ENCODE data around the gene RETREG2. TPM values are rescaled to one million over a fixed set of nuclear protein-coding genes. Genes with fewer than 3 reads are reported as not detected.

Gene RETREG2
- total RNA-seq, 1 experiment from 2014 or later = 63.7 TPM

- RAD21 ChIA-PET (ENCODE audit: low non-redundant PET in 1 of 2, low total read pairs in 2 of 2, uncharacterized antibody in 2 of 2, unreplicated experiment in 2 of 2) = no interaction called here
- H3K4me3 ChIP-seq (replicated peaks in 1 of 2; ENCODE audit: low read depth in 1 of 2, low read length in 2 of 2) = no peak overlapping the region
- no peaks in the 10 kb centered on the region for H3K9me3 ChIP-seq (ENCODE audit: control insufficient read depth in 1 of 2, insufficient read depth in 1 of 2, low read depth in 1 of 2, low read length in 2 of 2)
- H3K9ac ChIP-seq (ENCODE audit: low read length) = no peak overlapping the region
- no peak overlapping the region for H2AFZ ChIP-seq (ENCODE audit: low read depth, low read length, poor library complexity, severe bottlenecking)
- POLR2A ChIA-PET = no interaction called here
- H3K27ac ChIP-seq (ENCODE audit: low read depth, low read length) = no peak overlapping the region
- no peak for ATAC-seq
- H3K9me2 ChIP-seq (ENCODE audit: insufficient read depth) = no peaks in the 10 kb centered on the region
- no peak for DNase-seq (ENCODE audit: low read depth, low spot score)
- no peak overlapping the region for H3K4me2 ChIP-seq (ENCODE audit: low read length)
- BruUV-seq (replicated peaks) = no TSS peak
- CTCF ChIA-PET = no interaction called here
- peaks cover 7% of the 10 kb centered on the region; the same call in 1 of the 2 replicates for H3K79me2 ChIP-seq (ENCODE audit: insufficient read depth, low read length)
- H3K27me3 ChIP-seq (ENCODE audit: insufficient read depth, low read length) = no peaks in the 10 kb centered on the region
- H3K36me3 ChIP-seq (ENCODE audit: control insufficient read depth in 1 of 2, insufficient read depth in 2 of 2, low read length in 2 of 2) = peaks cover 0 to 7% of the 10 kb centered on the region in 2 experiments; a peak in 2 of 4 replicates
- no peaks in the 10 kb centered on the region for H4K20me1 ChIP-seq (ENCODE audit: insufficient read depth)
- peaks cover 5 to 14% of the 10 kb centered on the region in 2 experiments for H3K4me1 ChIP-seq (ENCODE audit: control insufficient read depth in 1 of 2, insufficient read depth in 2 of 2, low read length in 2 of 2)
- intact Hi-C loops (cut with micrococcal nuclease) = loop anchor here (10.0 kb wide), 1 partner anchor 362 kb away; no protein-coding TSS in a partner anchor
- no peak for TF ChIP-seq CEBPB (IDR thresholded peaks at IDR 0.05; ENCODE audit: low read depth)
- no peak for TF ChIP-seq REST (IDR thresholded peaks at IDR 0.05; ENCODE audit: low read depth)
- TF ChIP-seq SP1 (IDR thresholded peaks at IDR 0.05; ENCODE audit: low read depth) = no peak
- TF ChIP-seq, protein P1, sequence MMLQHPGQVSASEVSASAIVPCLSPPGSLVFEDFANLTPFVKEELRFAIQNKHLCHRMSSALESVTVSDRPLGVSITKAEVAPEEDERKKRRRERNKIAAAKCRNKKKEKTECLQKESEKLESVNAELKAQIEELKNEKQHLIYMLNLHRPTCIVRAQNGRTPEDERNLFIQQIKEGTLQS (IDR thresholded peaks at IDR 0.05) = no peak
- no peak for TF ChIP-seq POLR2AphosphoS5 (IDR thresholded peaks at IDR 0.05; ENCODE audit: low read depth, low read length)
- TF ChIP-seq ZFX (IDR thresholded peaks at IDR 0.05) = no peak
- TF ChIP-seq EGR1 (IDR thresholded peaks at IDR 0.05; ENCODE audit: low read depth) = no peak
- no peak for TF ChIP-seq TCF7L2 (IDR thresholded peaks at IDR 0.05; ENCODE audit: borderline replicate concordance, extremely low read depth, insufficient read depth, insufficient read length)
- no peak for TF ChIP-seq SRF (IDR thresholded peaks at IDR 0.05; ENCODE audit: low read depth)
- TF ChIP-seq EZH2 (IDR thresholded peaks at IDR 0.05) = no peak
- no peak for TF ChIP-seq CBX3 (IDR thresholded peaks at IDR 0.05; ENCODE audit: low read depth)
- TF ChIP-seq, protein P2, sequence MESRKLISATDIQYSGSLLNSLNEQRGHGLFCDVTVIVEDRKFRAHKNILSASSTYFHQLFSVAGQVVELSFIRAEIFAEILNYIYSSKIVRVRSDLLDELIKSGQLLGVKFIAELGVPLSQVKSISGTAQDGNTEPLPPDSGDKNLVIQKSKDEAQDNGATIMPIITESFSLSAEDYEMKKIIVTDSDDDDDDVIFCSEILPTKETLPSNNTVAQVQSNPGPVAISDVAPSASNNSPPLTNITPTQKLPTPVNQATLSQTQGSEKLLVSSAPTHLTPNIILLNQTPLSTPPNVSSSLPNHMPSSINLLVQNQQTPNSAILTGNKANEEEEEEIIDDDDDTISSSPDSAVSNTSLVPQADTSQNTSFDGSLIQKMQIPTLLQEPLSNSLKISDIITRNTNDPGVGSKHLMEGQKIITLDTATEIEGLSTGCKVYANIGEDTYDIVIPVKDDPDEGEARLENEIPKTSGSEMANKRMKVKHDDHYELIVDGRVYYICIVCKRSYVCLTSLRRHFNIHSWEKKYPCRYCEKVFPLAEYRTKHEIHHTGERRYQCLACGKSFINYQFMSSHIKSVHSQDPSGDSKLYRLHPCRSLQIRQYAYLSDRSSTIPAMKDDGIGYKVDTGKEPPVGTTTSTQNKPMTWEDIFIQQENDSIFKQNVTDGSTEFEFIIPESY (IDR thresholded peaks at IDR 0.05; ENCODE audit: extremely low read depth, insufficient replicate concordance, low read length) = no peak
- TF ChIP-seq RAD21 (IDR thresholded peaks at IDR 0.05; ENCODE audit: low read depth) = no peak
Observed at GRCh38 chr2:219172231-219173154, 5.6 kb upstream of the RETREG2 start.

Measured in HCT116 (cell line).